ENCODE measurements around the gene BTBD6.
"Not testable (repeated sequence)": the region's sequence is repeated elsewhere in the genome, so short reads cannot be mapped to it uniquely, and the experiment has no call there.

BTBD6 gene

GRCh38 chr14:105297311-105297710 lies 49.0 kb downstream of the BTBD6 start:
- not testable (repeated sequence) for DNase-seq (ENCODE audit: low spot score)

GRCh38 chr14:105299654-105300541 lies 51.6 kb downstream of the BTBD6 start:
- DNase-seq (ENCODE audit: low spot score), result no peak
